Measurements from ENCODE around the gene RAPGEF3.

Gene RAPGEF3

GRCh38 chr12:47775100-47775911 lies 16.6 kb upstream of the RAPGEF3 start:
- peak; percentile 66 to 88 (median 82) for DNase-seq

- no peak for DNase-seq
Measured at GRCh38 chr12:47774663-47775062, 16.0 kb upstream of the RAPGEF3 start.

- DNase-seq, result peak; percentile 13 to 45 (median 30)
Measured at GRCh38 chr12:47773858-47774580, 15.3 kb upstream of the RAPGEF3 start.

DNA sequence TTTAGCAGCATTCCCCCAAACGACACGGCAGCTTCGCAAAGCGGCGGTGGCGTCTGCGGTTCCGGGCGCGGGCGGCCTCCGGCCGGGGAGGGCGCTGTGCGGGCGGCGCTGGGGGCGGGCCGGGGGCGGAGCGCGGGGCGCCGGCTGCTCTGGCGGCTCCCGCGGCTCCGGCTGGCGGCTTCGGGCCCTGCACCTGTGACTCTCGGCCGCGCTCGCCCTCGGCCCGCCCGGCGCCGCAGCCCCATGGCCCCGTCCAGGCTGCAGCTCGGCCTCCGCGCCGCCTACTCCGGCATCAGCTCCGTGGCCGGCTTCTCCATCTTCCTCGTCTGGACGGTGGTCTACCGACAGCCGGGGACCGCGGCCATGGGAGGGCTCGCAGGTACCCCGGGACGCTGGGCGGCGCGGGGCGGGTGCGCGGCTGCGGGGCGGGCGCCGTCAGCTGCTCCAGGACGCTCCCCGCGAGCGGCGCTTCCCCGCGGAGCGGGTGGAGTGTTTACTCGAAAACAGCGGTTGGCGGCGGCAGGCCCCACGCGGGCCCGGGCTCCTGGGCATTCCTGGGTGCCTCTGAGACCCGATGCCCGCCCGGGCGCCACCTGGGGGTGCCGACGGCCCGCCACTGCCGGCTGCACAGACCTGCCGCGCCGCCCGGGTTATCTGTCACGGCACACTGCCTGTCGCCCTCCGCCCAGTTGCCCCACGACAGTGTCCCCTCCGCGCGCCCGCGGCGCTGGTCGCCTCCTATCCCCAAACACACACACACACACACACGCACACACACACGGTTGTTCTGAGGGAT lies 14.6 kb upstream of the RAPGEF3 start, which contains the start of gene SLC48A1:
Gene SLC48A1, plus strand, starts transcription at position 177 of the 796 bp plus-strand sequence. Its CDS starts 67 bp downstream, at position 244.
- DNase-seq, result peak; percentile 59 to 89 (median 74)

DNA sequence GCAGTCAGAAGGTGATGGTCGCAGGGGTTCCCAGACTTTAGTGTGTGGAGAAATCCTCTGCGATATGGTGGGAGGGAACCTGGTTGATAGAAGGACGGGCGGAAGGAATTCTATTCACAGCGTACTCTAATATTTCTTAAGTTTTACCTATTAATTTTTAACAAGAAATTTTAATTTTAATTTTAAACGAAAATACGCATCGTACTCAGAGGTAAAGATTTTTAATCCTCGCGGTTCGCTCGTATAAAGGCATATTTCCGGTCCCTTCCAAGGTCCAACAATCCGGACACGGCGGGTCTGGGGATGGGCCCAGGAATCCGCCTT lies 14.0 kb upstream of the RAPGEF3 start:
- DNase-seq, result no peak

GRCh38 chr12:47772094-47772660 lies 13.5 kb upstream of the RAPGEF3 start:
- DNase-seq, result no peak

GRCh38 chr12:47771304-47771703 lies 12.6 kb upstream of the RAPGEF3 start:
- DNase-seq, result no peak

GRCh38 chr12:47770086-47770726 lies 11.5 kb upstream of the RAPGEF3 start:
- DNase-seq, result peak; percentile 26 to 89 (median 62)

DNA sequence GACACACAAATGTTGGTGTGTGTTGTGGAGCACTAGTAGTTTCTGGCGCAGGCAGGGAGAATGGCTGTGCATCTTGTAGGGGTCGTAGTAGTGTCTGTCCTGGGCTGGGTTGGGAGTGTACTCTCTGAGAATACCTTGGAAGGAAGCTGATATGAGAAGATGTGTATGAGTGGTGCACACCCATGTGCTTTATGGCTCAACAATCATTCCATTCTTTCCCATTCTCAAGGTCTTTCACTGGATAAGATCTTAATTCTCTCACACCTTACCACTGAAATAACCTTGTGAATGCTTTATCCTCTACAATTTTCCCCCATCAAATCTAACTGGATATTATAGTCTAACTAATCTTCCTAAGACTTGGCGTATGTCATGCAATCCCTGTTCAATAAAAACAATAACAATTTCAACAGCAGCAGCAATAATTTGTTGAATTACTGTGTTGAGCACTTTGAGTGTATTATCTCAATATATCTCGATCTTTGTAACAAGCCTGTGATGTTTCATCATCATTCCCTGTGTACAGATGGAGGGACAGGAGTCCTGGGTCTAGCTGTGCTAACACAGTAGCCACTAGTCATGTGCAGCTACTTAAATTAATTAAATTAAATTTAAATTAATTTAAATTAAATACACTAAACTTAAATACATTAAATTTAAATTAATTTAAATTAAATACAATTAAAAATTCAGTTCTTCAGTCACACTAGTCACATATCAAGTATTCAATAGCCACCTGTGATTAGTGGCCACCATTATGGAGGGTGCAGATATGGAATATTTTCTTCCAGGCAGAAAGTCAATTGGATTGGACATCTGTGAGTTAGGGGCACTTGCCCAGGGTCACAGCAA lies 10.8 kb upstream of the RAPGEF3 start:
- no peak for DNase-seq

- no peak for DNase-seq
Measured at GRCh38 chr12:47768323-47768811, 9.7 kb upstream of the RAPGEF3 start.

- DNase-seq, result peak; percentile 49 to 77 (median 71)
Measured at GRCh38 chr12:47767216-47767724, 8.6 kb upstream of the RAPGEF3 start.

DNA sequence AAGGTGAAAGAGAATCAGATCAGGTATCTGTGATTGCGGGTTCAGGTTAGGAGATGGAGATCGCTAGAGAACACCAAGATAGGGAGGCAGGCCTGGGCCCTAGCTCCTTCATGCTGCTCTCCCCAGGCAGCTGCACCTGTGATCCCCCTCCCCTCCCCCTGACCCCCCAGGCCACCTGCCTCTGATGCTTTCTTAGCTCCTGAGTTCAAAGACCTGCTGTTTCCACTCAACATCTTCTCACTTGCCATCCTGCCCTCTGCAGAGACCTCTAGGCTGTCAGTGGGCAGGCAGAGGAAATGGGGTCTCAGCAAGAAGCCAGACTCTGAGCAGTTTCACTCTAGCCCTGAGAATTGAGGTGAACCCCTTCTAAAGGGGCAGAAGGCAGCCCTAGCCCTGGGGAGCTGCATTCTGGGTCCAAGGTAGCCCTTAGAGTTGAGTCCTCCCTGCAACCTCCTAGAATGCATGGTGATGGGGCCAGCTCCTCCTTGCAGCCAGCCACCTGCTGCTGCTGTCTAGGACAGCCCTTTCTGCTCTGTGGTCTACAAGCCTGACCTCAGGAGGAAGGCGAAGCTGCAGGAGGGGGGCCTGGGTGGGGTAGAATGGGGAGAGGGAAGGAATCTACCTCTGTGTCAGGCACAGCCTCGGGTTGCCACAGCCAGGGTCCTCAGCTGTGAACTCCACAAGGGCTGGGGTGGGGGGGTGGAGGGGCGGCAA lies 8.0 kb upstream of the RAPGEF3 start:
- no peak for DNase-seq

GRCh38 chr12:47763481-47764346 lies 5.0 kb upstream of the RAPGEF3 start:
- peak; percentile 52 to 68 (median 58) for DNase-seq

- no peak for DNase-seq
Measured at GRCh38 chr12:47762850-47763465, 4.3 kb upstream of the RAPGEF3 start.

GRCh38 chr12:47758584-47758833 lies 171 bp downstream of the RAPGEF3 start:
- DNase-seq, result no peak

DNA sequence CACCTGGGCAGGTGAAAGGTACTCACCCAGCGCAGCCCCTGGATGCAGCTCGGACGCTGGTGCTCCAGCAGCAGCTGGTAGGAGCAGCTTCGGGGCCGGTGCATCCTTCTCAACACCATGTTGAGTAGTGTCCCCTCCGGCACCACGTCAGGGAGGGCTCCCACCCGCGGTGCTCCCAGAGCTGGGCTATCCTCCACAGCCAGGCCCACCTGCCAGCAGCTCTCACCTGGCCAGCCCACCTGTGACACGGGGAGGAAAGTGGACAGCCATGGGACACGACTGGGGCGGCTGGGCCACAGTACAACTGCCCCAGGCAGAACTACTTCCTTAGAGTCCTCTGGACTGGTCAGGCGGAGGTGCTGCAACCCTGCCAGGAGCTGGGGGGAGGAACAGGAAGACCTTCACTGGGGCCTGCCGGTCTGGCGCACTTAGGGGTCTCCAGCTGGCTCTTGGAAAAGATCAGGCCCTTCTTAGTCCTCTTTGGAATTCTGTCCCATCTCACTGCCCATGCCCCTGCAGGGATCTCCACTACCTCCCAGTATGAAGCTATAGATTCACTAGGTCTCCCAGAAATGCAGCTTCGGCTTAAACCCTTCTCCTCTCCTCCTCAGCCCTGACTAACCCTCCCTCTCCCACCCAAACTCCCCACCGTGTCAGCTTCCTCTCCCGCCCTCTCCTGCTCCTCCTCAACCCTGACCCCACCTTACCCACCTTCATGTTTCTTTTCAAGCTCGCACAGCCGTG lies 668 bp downstream of the RAPGEF3 start:
- DNase-seq, result peak; percentile 53 to 80 (median 67)

DNA sequence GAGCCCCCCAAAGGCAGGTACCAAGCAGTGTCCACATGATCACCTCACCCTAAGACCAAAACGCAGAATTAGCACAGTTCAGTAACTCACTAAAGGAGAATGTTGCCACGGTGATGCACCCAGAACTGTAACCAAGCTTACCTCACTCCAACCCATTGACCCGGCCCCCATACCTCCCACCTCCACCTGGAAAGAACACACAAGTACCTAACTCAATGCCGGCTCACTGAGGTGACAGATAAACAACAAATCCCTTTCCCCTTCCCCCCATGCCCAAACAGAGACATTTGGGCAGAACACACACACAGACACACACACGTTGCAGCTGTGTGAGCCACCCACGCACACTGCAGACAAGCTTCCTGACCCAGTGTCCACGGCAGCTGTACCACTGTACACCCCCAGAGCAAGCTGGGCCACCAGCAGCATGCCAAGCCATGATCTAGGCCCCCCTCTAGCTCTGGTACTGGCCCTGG lies 1.3 kb downstream of the RAPGEF3 start:
- peak in 3 of 4 experiments; percentile 57 to 71 (median 64) for DNase-seq

All from suppressor macrophage (primary cell).